Inflammatory macrophage treated with lipopolysaccharide for 1 hour (primary cell): ENCODE data around the gene R3HDM2.
"Not testable (repeated sequence)": the region's sequence is repeated elsewhere in the genome, so short reads cannot be mapped to it uniquely, and the experiment has no call there.

Source experiments
- DNase-seq, 2 donors: peaks; one replicate each; pipeline ENCODE4 v3.0.0-alpha.2; 2020 to 2022

Gene R3HDM2

DNA sequence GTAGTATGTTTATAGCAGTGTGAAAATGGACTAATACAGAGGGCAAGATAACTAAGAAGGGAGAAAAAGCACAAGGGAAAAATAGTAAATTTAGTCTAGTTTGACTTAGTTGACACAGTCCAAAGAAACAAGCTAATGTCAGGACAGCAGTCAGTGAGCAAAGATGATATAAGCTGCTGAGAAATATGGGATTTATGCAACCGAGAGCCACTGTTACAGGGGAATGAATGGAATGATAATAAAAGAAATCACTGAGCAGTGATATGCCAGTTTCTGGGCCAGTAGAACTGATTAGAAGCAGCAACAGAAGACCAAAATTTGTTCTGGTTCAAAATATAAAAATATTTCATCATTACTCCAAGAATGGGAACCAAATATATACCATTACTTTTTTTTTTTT lies 60.1 kb downstream of the R3HDM2 start:
- DNase-seq = no peak

DNA sequence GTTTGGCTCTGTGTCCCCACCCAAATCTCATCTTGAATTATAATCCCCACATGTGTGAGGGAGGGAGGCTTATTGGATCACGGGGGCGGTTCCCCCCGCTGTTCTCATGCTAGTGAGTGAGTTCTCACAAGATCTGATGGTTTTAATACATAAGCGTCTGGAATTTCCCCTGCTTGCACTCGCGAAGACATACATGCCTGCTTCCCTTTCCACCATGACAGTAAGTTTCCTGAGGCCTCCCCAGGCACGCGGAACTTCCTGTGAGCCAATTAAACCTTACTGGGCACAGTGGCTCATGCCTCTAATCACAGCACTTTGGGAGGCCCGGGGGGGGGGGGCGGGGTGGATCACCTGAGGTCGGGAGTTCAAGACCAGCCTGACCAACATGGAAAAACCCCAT lies 60.8 kb downstream of the R3HDM2 start:
- peak; percentile 18 to 21 for DNase-seq

DNA sequence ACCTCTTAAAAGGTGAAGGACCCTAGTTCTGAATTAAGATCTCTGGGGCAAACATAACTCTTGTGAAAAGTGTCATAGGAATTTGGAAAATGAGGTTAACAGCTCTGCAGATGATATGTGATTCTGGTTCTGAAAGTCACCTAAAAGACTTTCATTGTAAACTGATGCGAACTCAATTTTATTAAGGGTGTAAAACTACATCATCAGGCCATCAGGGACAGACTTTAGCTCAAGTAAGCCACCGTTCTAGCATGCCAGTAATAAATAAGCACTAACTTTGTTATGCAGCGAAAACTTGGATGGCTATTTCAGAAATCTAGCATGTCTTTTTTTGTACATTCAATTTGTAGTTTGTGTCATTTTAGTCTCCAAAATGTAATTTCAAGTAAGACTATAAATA lies 61.6 kb downstream of the R3HDM2 start:
- no peak for DNase-seq

DNA sequence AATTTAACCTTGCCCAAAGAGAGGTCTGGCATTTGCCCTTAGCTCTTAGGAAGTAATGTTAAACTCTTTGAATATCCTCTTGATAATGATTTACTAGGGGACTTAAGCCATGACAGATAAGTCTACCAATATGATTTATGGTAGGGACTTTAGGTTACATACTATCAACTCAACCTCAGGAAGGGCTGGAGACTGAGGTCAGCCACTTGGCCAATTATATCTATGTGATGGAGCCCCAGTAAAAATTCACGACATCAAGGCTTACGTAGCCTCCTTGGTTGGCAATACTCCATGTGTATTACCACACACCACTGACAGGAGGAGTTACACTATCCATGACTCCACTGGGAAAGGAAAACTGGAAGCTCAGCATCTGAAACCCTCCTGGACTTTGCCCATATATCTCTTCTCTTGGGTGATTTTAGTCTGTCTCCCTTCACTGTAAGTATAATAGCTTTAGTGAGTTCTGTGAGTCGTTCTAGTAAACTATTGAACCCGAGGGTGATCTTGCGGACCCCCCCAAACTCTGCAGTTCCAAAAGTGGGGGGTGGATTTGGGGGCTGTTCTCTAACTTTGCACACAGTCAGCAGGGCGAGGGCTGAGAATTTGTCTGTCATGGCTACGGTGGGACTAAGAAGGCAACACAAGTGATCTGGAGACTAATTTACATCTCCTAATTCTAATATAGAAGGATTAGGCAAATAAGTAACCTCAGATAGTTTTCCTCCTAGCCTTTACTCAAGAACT lies 62.3 kb downstream of the R3HDM2 start:
- DNase-seq = no peak

DNA sequence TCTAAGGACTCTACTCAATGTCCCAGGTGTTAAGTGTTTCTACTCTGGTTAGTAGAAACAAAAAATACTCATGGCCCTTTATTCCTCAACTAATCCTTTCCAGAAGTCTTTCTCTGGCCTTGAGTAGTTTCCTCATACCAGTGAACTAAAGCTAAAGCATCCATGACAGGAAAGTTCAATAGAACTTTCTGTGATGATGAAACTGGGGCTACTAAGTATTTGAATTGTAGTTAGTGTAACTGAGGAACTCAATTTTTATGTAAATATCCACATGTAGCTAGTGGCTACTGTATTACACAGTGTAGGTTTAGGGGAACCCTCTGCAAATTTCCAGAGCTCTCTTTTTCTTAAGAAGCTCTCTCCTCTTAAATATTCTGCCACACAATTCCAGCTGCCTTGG lies 63.7 kb downstream of the R3HDM2 start:
- DNase-seq = peak; percentile 16 to 53

DNA sequence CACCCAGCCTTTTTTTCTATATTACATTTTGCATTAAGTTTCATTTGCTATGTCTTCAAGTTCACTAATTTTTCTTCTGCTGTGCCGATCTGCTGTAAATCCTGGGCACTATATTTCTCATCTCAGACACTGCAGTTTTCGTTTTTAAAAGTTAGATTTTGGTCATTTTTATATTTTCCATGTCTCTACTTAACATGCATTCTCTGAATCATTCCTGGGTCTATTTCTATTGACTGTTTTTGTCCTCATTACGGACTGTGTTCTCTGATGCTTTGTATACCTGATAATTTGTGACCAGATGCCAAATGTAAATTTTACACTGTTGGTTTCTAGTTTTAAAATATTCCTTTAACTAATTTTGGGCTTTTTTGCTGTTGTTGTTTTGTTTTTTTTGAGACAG lies 64.5 kb downstream of the R3HDM2 start:
- DNase-seq = no peak

DNA sequence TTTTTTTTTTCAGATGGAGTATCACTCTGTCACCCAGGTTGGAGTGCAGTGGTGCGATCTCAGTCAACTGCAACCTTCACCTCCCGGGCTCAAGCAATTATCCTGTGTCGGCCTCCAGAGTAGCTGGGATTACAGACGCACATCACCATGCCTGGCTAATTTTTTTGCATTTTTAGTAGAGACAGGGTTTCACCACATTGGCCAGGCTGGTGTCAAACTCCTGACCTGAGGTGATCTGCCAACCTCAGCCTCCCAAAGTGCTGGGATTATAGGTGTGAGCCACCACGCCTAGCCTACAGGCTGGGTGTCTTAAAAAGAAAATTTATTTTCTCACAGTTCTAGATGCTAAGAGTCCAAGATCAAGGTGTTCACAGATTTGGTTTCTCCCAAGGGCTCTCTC lies 66.7 kb downstream of the R3HDM2 start:
- DNase-seq = not testable (repeated sequence)

DNA sequence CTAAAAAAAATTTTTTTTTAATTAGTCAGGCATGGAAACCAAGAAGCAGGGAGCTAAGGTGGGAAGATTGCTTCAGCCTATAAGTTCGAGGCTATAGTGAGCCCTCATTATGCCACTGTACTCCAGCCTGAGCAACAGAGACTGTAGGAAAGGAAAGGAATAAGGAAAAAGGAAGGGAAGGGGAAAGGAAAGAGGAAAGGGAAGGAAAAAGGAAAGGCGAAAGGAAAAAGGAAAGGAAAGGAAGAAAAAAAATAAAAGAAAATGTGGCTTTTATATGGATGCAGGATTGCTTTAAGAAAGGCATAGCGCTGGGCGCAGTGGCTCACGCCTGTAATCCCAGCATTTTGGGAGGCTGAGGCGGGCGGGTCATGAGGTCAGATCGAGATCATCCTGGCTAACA lies 70.4 kb downstream of the R3HDM2 start:
- no peak for DNase-seq

DNA sequence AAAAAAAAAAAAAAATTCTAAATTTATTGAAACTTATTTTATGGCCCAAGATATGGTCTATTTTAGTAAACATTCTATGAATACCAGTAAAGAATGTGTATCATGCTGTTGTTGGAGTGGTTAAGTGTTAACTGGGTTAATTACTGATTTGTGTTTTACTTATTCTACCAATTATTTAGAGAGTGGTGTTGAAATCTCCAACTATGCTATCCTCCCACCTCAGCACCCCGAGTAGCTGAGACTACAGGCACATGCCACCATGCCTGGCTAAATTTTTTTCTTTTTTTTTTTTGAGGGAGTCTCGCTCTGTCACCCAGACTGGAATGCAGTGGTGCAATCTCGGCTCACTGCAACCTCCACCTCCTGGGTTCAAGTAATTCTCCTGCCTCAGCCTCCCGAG lies 72.2 kb downstream of the R3HDM2 start:
- no peak for DNase-seq

DNA sequence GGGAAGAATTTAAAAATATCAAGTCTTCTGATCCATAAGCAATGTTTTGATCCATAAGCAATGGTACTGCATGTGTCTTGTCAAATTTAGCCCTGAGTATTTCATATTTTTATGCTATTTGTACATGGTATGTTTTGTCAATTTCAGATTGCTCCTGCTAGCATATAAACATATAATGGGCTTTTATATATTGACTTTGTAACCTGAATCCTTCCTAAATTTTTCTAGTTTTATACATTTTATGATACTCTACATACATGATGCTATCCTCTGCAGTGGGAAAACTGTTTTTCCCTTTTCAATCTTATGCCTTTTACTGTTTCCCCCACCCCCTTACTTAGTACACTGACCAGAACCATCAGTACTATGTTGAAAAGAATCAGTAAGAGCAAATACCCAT lies 75.1 kb downstream of the R3HDM2 start:
- DNase-seq = no peak

DNA sequence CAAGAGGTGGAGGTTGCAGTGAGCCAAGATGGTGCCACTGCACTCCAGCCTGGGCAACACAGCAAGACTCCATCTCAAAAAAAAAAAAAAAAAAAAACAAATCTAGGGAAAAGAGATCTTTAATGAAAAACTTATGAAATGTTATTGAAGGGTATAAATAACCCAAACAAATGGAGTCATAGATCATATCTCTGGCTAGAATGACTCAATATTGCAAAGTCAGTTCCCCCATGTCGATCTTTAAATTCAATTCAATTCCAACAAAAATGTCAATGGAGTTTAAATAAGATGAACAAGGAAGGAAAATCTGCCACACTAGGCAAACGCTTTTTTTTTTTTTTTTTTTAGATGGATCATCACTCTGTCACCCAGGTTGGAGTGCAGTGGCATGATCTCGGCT lies 78.7 kb downstream of the R3HDM2 start:
- DNase-seq = no peak

DNA sequence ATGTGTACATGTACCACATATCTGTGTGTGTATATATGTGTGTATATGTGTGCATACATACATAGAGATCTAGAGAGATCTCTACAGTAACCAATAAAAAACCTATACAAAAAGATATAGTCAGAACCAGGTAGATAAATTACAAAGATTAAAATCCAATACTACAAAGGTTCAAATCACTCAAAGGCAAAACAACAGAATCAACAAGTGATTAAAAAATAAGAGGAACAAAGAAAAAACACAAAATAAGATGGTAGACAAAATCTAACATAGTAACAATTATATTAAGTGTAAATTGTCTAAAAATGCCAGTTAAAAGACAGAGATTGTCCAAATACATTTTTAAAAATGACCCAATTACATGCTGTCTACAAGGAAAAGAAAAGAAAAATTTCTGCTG lies 83.6 kb downstream of the R3HDM2 start:
- DNase-seq = no peak

DNA sequence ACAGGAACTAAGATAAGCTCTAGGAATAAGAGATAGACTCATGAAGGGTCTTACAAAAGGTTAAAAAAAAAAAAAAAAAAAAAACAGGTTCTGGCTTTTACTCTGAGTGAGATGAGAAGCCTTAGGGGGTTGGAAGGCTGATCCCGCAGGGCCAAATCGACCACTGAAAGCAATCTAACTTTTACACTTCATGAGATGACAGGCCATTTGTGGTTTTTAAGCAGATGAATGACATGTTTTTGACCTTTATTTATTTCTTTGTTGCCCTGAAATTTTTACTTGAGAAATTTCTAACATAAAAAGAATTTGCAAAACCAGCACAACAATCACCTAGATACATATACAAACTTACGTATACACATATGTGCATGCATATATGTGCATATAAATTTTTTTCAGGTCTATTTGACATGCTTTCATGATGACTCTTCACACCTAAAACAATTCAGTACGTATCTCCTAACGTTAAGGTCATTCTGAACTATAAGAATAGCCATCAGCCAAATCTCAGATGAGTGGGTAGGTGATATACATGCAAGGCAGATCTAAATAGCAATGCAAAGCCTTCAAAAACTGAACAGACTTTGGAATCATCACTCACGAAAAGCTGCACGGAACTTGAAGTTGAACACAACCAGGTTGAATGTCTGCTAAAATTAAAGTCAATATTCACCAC lies 87.0 kb downstream of the R3HDM2 start:
- no peak for DNase-seq

DNA sequence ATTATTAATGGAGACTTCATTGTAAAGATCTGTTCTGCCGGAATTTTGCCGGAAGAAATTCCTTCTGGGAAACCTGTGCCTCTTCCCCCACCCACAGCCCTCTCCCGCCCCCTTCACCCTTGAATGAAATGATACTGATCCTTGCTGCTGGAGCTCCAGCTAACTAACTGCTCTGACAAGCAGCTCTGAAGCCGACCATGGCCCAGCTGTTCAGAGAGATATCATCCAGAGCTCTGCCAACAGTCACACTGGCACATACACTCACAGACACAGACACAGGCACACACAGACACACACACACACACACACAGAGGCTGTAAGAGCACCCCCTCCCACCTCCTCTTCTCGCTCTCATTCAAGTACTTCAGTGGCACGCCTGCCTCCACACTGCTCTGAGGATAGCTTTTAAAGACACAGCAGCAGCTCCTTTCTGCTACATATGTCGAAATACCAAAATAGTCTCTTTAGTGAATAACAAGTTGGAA lies 88.6 kb downstream of the R3HDM2 start:
- no peak for DNase-seq

DNA sequence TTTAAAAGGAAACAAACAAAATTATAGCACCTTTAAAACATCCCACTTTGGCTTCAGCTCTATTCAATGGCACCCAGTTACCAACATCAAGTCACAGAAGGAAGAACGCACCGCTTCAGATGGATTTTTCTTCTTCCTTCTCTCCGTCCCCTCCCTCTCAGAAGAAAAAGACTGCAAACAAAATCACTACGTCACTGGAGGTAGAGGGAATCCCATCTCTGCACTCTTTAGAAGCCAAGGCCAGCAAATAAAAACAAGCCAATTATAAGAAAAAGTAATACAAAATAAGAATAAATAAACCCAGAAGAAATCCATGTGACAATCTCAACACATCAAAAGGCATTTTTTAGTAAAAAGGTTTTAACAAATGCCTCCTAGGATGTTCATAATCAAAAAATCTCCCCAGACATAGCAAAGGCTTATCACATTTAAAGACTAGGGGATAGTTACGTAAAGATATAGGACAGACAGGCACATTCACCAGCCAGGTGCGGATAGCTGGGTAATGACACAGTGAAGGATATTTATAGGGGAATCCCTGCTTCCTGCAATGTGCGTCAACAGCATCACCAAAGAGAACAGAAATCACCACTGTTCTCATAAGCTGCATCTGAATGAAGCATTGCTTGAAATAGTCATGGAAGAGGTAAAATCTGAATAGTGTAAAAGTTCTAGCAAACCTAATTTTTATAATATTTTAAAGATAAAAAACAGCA lies 89.4 kb downstream of the R3HDM2 start:
- DNase-seq = no peak

DNA sequence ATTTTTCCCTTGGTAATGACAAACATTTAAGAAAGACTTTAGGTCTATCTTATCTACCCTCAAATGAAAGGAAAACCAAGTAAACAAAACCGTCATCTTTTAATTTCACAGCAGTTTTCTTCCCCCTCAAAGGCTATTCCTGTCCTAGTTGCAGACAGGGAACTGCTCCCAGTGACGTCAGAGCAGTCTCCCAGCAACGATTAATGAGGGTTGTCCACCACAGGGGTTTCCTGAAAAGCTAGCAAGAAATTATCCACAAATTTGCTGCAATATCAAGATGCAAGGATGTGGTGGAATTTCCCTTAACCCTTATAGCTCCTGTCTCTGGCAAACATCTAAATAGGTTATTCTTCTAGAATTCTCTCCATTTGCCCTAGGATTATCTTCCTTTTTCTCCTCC lies 90.7 kb downstream of the R3HDM2 start:
- DNase-seq = peak; percentile 91 to 93

DNA sequence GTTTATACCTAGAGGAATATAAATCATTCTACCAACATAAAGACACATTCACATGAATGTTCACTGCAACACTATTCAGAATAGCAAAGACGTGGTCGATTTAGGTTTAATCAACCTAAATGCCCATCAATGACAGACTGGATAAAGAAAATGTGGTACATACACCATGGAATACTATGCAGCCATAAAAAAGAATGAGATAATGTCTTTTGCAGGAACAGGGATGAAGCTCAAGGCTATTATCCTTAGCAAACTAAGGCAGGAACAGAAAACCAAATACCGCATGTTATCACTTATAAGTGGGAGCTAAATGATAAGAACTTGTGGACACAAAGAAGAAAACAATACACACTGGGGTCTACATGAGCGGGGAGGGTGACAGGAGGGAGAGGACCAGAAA lies 94.5 kb downstream of the R3HDM2 start:
- DNase-seq = not testable (repeated sequence)

DNA sequence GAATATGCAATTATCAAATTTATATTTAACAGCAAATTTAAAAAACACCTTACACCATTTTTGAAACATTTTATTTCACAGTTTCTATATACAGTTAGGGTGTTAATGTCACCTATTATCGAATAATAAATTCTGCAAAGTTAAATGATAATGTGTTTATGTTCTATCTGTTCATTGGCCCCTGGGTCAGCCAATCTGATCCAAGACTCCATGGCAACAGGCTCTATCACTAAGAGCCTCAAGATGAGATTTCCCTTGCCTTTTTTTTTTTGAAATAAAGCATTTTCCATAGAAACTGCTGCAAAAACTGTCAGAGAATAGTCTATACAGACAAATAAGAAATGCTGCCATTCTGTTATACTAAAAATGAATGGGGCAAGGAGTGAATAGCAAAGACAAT lies 96.6 kb downstream of the R3HDM2 start:
- no peak for DNase-seq

DNA sequence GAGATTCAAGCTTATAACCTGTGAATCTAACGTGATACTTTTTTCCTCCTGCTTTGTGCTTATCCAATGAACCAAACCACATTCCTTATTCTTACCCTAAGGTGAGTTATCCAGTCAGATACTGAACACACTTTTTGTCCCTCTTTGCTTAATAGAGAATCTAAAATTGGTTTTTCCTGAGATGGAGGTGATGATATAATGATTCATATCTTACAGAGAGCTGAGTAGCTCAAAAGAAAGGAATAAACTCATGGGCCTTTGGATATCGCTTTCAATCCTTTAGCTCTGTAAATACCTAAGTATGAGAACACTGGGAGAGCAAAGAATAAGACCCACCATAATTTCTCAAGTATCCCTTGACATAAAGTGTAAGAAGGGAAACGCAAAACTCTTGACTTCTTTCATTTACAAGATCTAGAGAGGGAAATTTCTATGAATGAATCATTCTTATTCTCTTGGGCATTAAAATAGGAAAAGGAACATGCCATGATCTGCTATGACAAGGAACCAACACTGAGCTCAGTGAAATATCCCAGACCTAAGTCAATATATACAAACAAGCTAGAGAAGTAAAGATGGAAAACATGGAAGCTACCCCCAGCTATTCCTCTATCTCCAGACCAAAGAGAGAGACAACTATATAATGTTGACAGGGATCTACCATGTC lies 98.1 kb downstream of the R3HDM2 start:
- peak in 1 of 2 donors; percentile 4 for DNase-seq

DNA sequence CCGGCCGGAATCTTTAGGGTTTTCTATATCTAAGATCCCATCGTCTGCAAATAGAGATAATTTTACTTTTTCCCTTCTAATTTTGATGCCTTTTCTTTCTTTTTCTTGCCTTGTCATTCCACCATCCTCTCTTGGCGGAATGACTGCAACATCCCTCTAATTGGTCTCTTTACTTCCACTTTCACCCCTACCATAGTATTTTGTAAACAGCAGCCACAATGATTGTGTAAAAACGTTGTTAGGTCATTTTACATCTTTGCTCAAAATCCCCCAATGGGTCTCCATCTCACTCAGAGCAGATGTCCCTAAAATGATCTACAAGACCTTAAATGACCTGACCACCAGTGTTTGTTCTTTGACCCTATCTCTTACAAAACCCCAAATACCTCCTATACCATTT lies 99.9 kb downstream of the R3HDM2 start:
- peak; percentile 75 to 82 for DNase-seq

DNA sequence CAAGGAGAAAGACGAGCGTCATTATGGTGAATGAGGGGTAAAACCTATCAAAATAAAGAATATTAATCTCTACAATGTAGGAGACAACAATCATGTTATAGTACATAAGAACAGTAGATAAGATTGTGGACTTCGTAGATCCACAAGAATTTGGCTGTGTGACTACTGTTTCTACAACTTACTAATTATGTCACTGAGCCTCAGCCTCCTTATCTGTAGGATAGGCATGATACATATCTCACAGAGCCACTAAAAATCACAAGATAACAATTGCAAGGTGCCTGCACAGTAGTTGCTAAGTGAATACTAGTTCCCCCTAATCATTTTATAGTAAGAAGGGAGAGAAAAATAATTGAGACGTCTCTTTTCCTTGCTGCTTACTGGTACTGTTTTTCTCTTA lies 101.6 kb downstream of the R3HDM2 start:
- no peak for DNase-seq

DNA sequence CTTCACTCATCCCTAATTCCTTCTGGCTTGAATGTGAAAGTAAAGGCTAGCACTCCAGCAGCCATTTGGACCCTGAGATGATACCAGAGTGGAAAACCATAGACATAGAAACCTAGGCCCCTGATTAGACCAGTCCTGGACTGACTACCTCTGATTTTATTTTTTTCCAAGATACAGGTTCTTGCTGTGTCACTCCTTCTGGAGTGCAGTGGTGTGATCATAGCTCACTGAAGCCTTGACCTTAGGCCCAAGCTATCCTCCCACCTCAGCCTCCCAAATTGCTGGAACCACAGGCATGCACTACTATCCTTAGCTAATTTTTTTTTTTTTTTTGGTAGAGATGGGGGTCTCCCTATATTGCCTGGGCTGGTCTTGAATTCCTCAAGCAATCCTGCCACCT lies 105.4 kb downstream of the R3HDM2 start:
- no peak for DNase-seq

DNA sequence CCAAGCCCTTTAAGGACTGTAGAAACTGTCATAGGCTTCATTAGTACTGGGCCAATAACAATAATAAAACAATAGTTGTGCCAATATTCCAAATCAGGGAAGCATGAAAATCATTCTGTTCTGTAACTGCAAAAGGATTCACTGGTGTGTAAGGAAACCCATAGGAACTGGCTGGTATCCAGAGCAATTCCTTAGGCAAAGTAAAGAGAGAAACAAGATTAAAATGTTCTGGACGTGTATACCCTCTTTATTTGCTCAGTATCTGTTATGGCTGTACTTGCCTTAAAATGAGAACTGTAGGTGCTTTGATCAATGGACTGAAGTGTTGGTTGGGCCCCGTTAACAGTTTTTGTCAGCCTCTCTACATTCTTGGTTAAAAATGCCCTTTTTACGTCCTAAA lies 107.4 kb downstream of the R3HDM2 start:
- DNase-seq = no peak
